ENCODE measurements around the gene FMNL1. TPM values are rescaled to one million over a fixed set of nuclear protein-coding genes. Genes with fewer than 3 reads are reported as not detected.

FMNL1 gene, protein sequence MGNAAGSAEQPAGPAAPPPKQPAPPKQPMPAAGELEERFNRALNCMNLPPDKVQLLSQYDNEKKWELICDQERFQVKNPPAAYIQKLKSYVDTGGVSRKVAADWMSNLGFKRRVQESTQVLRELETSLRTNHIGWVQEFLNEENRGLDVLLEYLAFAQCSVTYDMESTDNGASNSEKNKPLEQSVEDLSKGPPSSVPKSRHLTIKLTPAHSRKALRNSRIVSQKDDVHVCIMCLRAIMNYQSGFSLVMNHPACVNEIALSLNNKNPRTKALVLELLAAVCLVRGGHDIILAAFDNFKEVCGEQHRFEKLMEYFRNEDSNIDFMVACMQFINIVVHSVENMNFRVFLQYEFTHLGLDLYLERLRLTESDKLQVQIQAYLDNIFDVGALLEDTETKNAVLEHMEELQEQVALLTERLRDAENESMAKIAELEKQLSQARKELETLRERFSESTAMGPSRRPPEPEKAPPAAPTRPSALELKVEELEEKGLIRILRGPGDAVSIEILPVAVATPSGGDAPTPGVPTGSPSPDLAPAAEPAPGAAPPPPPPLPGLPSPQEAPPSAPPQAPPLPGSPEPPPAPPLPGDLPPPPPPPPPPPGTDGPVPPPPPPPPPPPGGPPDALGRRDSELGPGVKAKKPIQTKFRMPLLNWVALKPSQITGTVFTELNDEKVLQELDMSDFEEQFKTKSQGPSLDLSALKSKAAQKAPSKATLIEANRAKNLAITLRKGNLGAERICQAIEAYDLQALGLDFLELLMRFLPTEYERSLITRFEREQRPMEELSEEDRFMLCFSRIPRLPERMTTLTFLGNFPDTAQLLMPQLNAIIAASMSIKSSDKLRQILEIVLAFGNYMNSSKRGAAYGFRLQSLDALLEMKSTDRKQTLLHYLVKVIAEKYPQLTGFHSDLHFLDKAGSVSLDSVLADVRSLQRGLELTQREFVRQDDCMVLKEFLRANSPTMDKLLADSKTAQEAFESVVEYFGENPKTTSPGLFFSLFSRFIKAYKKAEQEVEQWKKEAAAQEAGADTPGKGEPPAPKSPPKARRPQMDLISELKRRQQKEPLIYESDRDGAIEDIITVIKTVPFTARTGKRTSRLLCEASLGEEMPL
- total RNA-seq (ENCODE audit: low replicate concordance) = 2.0 and 2.4 TPM in 2 replicates

DNA sequence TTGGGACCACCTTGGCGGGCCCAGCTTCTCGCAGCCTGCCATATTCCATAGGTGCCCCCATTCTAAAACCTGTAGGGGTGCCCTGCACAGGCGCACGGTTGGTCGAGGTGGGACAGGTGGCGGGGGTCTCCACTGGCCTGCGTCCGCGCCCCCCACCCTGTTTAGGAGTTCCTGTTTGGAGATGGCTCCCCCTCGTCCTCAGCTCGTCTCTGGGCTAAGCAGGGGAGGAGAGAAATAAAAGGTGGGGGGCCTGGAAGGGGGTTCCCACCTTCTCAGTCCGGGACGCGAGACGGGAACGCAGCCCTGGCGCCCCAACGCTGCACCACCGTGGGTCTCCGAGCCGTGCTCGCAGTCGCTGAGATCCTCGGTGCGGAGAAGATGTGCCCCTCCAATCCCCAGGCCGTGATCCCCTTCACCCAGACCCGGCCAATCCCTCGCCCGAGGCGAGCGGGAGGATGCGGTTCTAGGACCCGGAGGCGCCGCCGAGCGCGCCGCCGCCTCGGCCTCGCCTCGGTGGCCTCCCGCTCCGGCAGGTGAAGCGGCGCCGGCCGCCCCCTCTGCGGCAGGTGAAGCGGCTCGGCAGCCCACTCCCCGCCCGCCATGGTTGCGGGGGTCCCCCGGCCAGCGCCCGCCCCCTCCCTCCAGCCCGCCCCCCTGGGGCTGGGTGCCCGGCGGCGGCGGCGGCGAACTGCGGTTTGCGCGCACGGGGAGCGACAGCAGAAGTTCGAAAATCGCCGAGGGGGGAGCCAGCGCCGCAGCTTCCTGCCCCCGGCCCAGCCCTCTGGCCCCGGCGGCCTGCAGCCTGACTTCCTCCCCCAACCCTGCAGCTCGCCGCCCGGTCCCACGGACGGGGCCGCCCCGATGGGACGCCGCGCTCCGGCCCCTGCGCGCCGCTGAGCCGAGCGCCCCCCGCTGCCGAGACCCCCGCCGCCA lies at the start of gene FMNL1:
TSS of gene FMNL1 (plus strand) at position 805 of the 933 bp plus-strand sequence. CDS start 240 bp downstream, outside the sequence.
- Mint-ChIP-seq H3K4me1 (peaks cover 7% of the 10 kb centered on the region), H3K27me3 (ENCODE audit: insufficient read depth, low read depth) (peaks cover 47% of the 10 kb centered on the region), H3K27ac (no peak within 1 kb of the TSS), H3K36me3 (no peaks in the 10 kb centered on the region), H3K4me3 (peak within 1 kb of the TSS; percentile 84), H3K9me3 (no peaks in the 10 kb centered on the region)
- Histone ChIP-seq H3K4me2 (peak within 1 kb of the TSS; percentile 86), H3K36me3 (no peaks in the 10 kb centered on the region), H3K27ac (no peak within 1 kb of the TSS), H3K79me2 (ENCODE audit: low read depth) (no peaks in the 10 kb centered on the region), H3K4me1 (peaks cover 7% of the 10 kb centered on the region), H3K27me3 (peaks cover 61% of the 10 kb centered on the region), H4K20me1 (ENCODE audit: low read depth) (peaks cover 4% of the 10 kb centered on the region), H3F3A (ENCODE audit: low read depth) (peaks cover 13% of the 10 kb centered on the region), H2AFZ (replicated peaks) (peak within 1 kb of the TSS; percentile 95), H3K9ac (no peak within 1 kb of the TSS), H3K4me3 (peak within 1 kb of the TSS; percentile 78), H3K9me3 (ENCODE audit: low read depth) (no peaks in the 10 kb centered on the region)
- peak; percentile 77 for DNase-seq (ENCODE audit: low spot score)
- TF ChIP-seq EZH2phosphoT487 (IDR thresholded peaks at IDR 0.05) (no peak), EZH2 (IDR thresholded peaks at IDR 0.05) (peak; percentile 24)
- TF ChIP-seq, protein P1, sequence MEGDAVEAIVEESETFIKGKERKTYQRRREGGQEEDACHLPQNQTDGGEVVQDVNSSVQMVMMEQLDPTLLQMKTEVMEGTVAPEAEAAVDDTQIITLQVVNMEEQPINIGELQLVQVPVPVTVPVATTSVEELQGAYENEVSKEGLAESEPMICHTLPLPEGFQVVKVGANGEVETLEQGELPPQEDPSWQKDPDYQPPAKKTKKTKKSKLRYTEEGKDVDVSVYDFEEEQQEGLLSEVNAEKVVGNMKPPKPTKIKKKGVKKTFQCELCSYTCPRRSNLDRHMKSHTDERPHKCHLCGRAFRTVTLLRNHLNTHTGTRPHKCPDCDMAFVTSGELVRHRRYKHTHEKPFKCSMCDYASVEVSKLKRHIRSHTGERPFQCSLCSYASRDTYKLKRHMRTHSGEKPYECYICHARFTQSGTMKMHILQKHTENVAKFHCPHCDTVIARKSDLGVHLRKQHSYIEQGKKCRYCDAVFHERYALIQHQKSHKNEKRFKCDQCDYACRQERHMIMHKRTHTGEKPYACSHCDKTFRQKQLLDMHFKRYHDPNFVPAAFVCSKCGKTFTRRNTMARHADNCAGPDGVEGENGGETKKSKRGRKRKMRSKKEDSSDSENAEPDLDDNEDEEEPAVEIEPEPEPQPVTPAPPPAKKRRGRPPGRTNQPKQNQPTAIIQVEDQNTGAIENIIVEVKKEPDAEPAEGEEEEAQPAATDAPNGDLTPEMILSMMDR (IDR thresholded peaks at IDR 0.05) = no peak

DNA sequence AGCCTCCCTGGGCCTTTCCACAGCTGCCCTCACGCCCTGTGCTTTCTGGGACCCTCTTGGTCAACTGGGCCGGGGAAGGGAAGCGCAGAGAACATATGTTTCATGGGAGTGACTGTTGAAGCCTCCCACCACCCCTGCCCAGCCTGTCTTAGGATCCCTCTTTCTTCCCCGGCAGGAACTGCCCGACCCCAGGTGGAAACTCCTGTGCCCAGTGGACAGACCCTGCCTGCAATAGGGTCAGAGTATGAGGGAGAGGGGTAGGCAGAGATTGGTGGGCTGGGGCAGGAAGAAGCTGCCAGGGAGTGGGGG lies 49.5 kb upstream of the FMNL1 start:
- Histone ChIP-seq H3K4me2 (peak overlapping the region; percentile 57), H2AFZ (replicated peaks) (peak overlapping the region; percentile 55), H3K27ac (peak overlapping the region; percentile 90), H3K79me2 (ENCODE audit: low read depth) (no peaks in the 10 kb centered on the region), H3K36me3 (no peaks in the 10 kb centered on the region), H3K9ac (no peak overlapping the region), H4K20me1 (ENCODE audit: low read depth) (no peaks in the 10 kb centered on the region), H3K4me1 (peaks cover 25% of the 10 kb centered on the region), H3K27me3 (no peaks in the 10 kb centered on the region), H3K4me3 (no peak overlapping the region), H3F3A (ENCODE audit: low read depth) (peaks cover 34% of the 10 kb centered on the region), H3K9me3 (ENCODE audit: low read depth) (no peaks in the 10 kb centered on the region)
- no peaks in the 10 kb centered on the region for H3K9me3 Mint-ChIP-seq
- TF ChIP-seq, protein P1 (IDR thresholded peaks at IDR 0.05) = no peak
- TF ChIP-seq EZH2phosphoT487 (IDR thresholded peaks at IDR 0.05) (no peak), EZH2 (IDR thresholded peaks at IDR 0.05) (no peak)
- peak overlapping the region; percentile 69 for H3K27ac Mint-ChIP-seq
- no peak for DNase-seq (ENCODE audit: low spot score)
- peaks cover 10% of the 10 kb centered on the region for H3K27me3 Mint-ChIP-seq (ENCODE audit: insufficient read depth, low read depth)
- peaks cover 33% of the 10 kb centered on the region for H3K4me1 Mint-ChIP-seq
- peak overlapping the region; percentile 67 for H3K4me3 Mint-ChIP-seq
- H3K36me3 Mint-ChIP-seq = peaks cover 4% of the 10 kb centered on the region

All from neural progenitor cell (in vitro differentiated cells).